GM18499 (cell line): ENCODE measurements around the gene SLAMF6.
A peak's percentile ranks its signal among the peaks of the same experiment; 100 is the strongest.
"Not testable (repeated sequence)": the region's sequence is repeated elsewhere in the genome, so short reads cannot be mapped to it uniquely, and the experiment has no call there.

Source experiments
- ATAC-seq: cut with Tn5 transposase; IDR thresholded peaks from one replicate; pipeline ENCODE4 v1.9.1; 2021; ENCODE audit warnings: moderate number of reproducible peaks; ENCODE audit not compliant: insufficient read depth, unreplicated experiment

SLAMF6 gene

DNA sequence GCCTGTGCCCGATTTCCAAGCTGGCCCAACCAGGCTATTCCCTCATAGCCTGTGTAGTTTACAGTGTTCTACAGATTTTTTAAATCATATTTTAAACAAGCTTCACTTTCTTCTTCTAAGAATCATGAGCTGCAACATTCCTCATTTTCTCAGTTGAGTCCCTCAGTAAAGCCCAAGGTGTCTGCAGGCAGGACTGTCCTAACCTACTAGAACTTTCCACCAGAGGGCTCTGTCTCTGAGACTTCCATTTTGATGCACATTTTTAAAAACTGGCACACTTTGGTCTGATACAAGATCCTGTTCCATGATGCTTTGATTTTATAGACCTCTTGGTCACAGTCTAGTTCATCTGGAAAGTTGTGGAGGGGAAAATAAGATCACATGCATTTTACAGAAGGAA is 21.6 kb upstream of the SLAMF6 start:
- ATAC-seq: no peak

- ATAC-seq: no peak
These were observed 19.4 kb upstream of the SLAMF6 start for GRCh38 chr1:160542303-160542945.

GRCh38 chr1:160541622-160542302 is 18.7 kb upstream of the SLAMF6 start:
- ATAC-seq: no peak

- no peak for ATAC-seq
These were observed 17.8 kb upstream of the SLAMF6 start for GRCh38 chr1:160540859-160541233.

DNA sequence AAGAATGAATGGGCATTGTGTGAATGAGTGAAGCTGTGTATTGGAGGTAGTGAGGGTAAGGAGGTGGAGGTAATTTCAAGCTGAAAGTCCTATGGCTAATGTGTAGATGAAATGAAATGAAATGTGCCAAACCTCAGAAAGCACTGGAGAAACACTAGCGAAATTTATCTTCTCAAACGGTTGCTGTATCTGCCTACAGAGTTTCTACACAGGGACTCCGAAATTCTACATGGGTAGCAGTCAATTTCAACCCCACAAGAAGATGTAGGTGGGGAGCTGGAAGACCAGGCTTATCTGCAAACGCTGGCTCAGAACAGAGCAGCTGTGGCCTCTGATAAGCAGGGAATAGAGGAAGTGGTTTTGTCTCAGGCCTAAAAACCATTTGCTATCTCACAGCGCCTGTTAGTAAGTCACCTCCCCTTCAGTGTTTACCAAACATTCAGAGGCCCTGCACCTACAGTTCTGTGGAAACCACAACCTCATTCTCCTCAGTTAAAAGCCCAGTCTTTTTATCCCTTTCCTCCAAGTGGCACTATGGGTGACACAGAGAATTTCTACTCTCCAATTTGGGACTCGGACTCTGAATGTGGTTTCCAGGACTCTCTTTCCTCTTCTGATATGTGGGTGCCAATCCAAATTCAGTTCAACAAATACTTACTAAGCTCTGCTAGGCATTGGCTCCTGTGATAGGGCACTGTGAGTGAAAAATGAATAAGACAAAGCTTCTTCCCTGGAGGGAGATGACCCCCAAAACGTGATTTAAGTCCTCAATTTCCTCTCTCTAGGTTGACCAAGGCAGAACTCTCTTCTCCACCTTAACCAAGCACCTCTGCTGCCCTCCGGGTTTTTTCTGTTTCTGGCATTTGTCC is 17.2 kb upstream of the SLAMF6 start:
- ATAC-seq: peak; percentile 77

DNA sequence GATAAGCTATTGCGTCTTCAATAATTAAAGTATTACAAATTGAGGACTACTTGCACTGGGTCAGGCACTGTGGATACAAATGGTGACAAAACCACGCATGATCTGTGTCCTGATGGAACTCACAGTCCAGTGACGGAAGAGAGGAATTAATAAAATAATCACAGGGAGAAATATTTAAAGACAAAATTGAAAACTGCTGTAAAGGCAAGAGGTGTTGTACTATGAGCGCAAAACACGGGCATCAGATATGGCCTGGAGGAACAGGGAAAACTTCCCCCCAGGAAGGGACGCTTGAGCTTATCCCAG is 16.6 kb upstream of the SLAMF6 start:
- ATAC-seq: no peak

GRCh38 chr1:160538985-160539651 is 16.1 kb upstream of the SLAMF6 start:
- ATAC-seq: no peak

DNA sequence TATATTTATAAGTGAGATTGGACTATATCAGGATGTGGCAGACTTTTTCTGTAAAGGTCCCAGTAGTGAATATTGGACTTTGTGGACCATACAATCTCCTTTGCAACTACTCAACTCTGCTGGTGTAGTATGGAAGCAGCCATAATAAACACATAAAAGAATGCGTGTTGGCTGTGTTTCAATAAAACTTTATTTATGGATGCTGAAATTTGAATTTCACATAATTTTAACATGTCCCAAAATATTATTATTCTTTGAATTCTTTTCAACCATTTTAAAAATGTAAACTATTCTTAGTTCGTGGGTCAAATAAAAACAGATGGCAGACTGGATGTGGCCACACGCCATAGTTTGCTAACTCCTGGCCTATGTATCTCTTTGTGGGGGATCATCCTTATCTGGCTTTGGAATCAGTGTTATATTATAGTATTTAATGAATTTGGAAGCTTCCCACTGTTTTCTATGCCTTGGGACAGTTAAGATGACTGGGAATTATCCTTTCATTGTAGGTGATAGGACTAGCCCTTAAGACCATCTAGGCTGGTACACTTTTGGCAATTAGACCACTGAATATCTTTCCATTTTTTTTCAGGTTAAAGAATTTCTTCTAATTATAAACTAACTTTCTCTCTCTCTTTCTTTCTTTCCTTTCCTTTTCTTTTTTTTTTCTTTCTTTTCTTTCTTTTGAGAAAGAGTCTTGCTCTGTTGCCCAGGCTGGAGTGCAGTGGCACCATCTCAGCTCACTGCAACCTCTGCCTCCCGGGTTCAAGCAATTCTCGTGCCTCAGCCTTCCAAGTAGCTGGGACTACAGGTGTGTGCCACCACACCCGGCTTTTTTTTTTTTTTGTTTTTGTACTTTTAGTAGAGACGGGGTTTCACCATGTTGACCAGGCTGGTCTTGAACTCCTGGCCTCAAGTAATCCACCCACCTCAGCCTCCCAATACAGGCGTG is 14.9 kb upstream of the SLAMF6 start:
- no peak for ATAC-seq

GRCh38 chr1:160534823-160535605 is 12.0 kb upstream of the SLAMF6 start:
- no peak for ATAC-seq

DNA sequence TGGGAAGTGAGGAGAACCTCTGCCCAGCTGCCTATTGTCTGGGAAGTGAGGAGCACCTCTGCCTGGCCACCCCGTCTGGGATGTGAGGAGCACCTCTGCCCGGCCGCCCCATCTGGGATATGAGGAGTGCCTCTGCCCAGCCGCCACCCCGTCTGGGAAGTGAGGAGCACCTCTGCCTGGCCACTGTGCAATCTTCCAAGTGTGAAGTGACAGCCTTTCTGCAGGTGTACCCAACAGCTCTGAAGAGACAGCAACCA is 9.4 kb upstream of the SLAMF6 start:
- not testable (repeated sequence) for ATAC-seq

DNA sequence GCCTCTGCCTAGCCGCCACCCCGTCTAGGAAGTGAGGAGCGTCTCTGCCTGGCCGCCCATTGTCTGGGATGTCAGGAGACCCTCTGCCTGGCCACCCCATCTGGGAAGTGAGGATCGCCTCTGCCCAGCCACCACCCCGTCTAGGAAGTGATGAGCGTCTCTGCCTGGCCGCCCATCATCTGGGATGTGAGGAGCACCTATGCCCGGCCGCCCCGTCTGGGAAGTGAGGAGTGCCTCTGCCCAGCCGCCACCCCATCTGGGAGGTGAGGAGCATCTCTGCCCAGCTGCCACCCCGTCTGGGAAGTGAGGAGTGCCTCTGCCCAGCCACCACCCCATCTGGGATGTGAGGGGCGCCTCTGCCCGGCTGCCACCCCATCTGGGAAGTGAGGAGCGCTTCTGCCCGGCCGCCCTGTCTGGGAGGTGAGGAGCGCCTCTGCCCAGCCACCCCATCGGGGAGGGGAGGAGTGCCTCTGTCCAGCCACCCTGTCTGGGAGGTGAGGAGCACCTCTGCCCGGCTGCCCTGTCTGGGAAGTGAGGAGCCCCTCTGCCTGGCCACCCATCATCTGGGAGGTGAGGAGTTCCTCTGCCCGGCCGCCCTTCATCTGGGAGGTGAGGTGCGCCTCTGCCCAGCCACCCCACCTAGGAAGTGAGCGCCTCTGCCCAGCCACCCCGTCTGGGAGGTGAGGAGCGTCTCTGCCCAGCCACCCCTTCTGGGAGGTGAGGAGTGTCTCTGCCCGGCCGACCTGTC is 8.9 kb upstream of the SLAMF6 start:
- ATAC-seq: not testable (repeated sequence)

GRCh38 chr1:160529401-160529952 is 6.4 kb upstream of the SLAMF6 start:
- not testable (repeated sequence) for ATAC-seq

DNA sequence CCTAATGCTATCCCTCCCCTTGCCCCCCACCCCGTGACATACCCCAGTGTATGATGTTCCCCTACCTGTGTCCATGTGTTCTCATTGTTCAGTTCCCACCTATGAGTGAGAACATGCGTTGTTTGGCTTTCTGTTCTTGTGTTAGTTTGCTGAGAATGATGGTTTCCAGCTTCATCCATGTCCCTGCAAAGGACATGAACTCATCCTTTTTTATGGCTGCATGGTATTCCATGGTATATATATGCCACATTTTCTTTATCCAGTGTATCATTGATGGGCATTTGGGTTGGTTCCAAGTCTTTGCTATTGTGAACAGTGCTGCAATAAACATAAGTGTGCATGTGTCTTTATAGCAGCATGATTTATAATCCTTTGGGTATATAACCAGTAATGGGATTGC is 734 bp upstream of the SLAMF6 start:
- not testable (repeated sequence) for ATAC-seq

- ATAC-seq: no peak
These were observed 919 bp downstream of the SLAMF6 start for GRCh38 chr1:160522136-160522535.

GRCh38 chr1:160521554-160521953 is 1.5 kb downstream of the SLAMF6 start:
- ATAC-seq: no peak

DNA sequence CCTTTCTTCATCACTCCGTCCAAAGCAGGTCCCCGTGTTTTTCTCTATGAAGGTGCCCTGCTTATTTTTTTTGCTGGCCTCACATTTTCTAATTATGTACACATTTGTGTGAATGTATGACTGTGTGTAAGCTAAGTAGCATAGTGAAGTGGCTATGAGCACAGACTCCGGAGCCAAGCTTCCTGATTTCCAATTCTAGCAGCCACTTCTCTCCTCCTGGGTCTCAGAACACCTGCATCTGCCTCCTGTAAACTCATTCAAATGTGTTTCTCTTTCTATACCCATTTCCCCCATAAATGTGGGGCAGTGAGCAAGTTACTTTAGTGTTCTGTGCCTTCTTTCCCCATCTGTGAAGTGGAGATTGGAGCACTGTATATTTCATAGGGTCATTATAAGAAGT is 2.1 kb downstream of the SLAMF6 start:
- no peak for ATAC-seq

GRCh38 chr1:160520582-160520981 is 2.5 kb downstream of the SLAMF6 start:
- no peak for ATAC-seq

- no peak for ATAC-seq
These were observed 3.2 kb downstream of the SLAMF6 start for GRCh38 chr1:160519642-160520435.
